CD4-positive, alpha-beta T cell treated with Interleukin-21 for 1 hour (primary cell): ENCODE measurements around the gene HSF4.

Source experiments
- DNase-seq: peaks from one replicate; pipeline ENCODE4 v3.0.0-alpha.2; 2020

HSF4 gene

DNA sequence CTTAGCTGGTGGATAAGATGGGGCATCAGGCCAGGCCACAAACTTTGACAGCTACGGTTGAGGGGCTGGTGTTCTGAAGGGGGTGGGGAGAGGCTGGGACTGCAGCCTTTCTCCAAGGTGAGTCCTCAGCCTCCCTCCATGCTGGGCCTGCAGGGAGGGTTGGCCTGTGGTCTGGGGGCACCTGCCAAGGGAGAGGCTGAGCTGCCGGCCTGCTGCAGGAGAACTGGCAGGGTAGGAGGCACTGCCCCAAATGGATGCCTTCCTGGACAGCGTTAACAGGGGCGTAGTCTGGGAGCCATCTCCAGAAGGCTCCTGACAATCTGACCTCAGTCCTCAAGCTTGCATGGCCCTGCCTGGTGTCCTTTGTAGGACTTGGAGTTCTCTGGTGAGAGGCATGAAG is 39.5 kb downstream of the HSF4 start:
- no peak for DNase-seq

DNA sequence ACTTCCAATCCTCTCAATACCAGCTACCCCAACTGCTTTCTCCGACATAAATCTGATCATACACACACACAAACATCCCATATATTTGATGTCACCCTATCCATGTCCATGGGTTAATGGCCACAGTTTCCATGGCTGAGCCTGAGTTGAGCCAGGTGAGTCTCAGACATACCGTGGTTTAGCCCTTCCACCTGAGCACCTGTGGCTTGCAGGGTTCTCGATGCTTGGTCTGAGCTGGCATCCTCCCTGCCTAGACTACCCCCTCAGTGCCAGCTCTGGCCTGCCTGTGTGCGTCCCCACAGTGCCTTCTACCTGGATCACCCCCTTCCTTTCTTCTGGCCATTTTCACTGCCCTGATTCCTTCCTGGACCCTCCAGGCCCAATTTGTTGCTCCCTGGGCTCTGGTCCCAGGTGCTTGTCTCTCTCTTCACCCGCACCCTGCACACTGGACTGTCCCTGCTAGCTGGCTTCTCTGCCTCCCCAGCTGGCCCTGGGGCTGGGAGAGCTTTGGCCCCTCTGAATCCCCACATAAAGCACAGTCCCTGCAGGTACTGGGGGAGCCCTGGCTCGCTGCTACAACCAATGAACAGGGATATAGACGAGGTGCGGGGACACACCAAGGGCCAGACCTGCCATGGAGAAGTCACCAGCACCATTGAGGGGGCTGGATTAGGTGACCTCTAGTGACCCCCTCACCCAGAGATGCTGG is 41.7 kb downstream of the HSF4 start:
- no peak for DNase-seq

DNA sequence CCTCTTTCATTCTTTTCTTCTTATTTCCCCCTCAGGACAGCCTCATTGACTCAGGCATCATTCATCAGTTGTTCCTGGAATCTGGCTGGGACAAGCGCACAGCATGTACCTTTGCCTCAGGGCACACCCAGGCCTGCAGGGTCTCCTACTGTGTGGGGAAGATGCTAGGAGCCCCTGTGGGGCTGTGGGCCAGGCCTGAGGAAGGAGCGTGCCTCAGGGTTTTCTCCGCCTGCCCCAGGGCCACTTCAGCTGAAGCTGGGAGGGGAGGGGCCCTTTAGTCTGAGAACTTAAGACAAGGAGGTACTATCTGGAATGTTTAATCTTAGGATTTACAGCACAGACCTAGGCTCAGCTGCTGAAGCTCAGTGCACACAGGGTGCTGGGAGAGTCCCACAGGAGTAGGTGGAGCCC is 42.3 kb downstream of the HSF4 start:
- DNase-seq, result no peak

DNA sequence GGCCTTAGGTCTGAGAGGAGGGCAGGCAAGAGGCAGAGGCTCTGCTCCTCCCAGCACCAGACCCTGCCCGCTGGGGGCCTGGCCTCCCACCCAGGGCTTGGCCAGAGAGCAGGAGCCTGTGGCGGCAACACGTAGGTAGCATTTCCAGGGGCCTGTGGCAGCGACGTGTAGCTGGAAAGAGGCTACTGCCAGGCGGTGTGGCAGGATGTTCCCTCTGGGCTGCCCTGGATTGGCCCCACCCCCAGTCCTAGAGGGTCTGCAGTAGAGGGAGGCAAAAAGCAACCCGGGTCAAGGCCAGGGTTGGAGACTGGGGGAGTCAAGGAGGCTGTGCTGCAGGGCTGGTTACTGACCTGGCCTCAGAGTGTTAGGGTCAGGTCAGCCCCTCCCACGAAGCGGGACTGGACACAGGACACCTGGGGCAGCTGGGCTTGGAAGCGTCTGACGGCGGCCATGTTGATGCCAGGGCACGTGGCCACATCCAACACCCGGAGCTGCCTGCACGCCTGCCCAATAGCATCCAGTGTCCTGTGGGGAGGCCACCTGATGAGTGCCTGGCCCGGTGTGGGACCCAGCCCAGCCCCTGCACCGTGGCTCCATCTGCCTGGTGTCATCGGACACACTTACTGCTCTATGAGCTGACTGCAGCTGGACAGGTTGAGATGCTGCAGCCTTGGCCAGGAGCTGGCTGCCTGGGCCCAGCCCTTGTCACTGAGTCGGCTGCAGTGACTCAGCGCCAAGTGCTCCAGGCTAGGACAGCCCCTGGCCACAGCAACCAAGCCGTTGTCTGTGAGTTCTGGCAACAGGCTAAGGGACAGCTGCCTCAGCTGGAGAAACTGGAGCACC is 42.9 kb downstream of the HSF4 start:
- DNase-seq, result no peak

DNA sequence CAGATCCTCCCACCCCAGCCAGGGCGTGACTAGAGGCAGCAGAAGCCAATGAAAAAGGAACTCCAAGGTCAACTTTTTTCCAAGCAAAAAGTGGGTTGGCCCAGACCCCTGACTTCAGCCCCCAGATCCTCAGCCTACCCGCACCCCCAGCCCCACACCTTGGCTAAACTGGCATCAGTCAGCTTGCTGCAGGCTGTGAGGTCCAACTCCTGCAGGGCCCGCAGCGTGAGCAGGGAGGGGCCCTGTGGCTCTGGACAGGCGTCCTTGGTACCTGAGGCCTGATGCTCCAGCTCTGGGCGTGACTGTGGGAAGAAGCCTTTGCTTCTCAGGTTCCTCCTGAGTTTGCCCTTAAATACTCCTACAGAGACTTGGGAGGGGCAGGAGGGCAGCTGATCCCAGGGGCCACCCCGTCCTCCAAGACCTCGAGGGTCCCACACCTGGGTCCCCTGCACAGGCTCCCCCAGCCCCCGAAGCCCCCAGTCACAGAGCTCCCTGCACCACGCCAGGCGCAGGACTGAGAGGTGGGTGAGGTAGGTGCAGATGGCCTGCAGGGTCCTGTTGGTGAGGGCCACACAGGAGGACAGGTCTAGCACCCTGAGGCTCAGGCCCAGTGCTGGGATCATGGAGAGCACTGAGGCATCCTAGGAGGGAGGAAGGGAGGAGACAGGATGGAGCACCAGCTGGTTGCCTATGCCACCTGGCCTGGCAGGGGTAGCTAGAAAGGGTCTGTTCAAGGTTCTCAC is 43.8 kb downstream of the HSF4 start:
- DNase-seq, result no peak

DNA sequence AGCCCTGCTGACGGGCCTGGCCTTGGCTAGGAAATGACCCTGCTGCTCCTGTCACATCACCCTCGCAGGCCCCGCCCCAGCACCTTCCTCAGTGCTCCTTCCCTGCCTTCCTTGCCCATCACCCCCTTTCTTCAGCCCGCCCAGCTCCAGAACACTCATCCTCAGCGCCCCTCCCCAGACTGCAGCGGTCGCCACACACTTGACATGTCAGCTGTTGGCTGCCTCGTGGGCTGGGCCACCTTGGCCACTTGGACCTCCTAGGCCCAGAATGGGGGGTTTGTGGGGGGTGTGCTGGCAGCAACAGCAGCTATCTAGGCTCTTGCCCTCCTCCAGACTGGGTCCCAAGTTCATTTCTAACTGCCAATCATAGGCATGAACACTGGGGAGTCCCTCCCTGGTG is 45.0 kb downstream of the HSF4 start:
- no peak for DNase-seq

DNA sequence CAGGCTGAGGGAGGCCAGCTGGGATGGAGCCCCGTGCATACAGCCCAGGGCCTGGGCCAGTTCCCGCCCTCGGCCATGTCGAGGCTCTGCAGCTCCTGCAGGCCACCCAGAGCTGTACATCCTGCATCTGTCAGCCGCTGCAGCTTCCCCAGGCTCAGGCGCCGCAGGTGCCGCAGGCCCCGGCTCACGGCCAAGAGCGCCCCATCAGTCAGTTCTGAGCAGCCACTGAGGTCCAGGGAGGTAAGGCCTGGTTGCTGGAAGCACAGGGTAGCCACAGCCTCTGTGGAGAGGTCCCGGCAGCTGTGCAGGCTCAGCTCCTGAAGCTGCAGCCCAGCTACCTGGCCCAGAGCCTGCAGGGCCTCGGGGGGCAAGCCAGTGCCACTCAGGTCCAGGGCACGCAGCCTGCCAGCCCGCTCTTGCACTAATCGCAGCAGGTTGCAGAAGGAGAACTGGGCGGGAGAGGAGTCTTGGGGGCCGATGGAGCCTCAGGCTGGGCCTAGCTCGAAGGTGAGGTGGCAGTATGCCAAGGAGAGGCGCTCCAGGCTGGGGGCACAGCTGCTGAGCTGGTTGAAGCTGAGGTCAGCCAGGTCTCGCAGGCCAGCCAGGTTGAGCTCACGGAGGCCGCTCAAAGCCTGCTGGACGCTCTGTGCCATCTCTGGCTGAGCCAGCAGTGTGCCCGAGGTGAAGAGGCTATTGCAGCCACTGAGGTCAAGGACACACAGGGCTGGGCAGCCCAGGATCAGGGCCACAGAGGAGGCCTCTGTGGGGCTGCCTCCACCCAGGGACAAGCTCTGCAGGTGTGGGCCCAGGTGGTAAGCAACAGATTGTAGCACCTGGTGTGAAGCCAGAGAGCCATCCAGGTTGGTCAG is 45.8 kb downstream of the HSF4 start:
- no peak for DNase-seq

DNA sequence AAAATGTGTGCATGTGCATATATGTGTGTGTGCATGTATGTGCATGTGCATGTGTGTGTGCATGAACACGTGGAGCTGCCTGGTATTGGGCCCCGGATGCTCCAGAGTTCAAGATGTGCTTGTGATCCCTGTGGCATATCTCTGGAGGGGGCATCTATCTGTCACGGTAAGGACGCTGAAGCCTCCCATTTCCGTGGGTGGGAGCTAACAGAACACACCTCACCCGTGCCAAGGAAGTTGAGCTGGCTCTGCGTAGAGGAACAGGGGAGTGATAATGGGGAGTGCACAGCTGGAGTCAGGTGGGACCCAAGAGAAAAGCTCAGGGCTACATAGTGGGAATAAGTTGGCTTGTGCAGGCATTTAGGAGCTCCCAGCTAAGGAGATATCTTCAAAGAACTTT is 47.1 kb downstream of the HSF4 start:
- DNase-seq, result no peak

DNA sequence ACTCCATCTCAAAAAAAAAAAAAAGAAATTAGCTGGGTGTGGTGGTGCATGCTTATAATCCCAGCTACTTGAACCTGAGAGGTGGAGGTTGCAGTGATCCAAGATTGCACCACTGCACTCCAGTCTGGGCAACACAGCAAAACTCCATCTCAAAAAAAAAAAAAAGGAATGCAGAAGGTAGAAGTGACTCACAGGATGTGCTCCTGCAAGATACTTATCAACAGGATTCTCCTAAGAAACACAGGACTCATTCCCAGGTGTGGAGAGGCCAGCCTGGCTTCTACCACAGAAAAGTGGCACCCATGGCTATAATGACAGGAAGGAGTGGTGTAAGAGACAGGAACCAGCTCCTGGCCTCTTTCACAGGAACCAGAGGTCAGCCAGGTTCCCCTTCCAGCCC is 48.2 kb downstream of the HSF4 start:
- DNase-seq, result no peak

DNA sequence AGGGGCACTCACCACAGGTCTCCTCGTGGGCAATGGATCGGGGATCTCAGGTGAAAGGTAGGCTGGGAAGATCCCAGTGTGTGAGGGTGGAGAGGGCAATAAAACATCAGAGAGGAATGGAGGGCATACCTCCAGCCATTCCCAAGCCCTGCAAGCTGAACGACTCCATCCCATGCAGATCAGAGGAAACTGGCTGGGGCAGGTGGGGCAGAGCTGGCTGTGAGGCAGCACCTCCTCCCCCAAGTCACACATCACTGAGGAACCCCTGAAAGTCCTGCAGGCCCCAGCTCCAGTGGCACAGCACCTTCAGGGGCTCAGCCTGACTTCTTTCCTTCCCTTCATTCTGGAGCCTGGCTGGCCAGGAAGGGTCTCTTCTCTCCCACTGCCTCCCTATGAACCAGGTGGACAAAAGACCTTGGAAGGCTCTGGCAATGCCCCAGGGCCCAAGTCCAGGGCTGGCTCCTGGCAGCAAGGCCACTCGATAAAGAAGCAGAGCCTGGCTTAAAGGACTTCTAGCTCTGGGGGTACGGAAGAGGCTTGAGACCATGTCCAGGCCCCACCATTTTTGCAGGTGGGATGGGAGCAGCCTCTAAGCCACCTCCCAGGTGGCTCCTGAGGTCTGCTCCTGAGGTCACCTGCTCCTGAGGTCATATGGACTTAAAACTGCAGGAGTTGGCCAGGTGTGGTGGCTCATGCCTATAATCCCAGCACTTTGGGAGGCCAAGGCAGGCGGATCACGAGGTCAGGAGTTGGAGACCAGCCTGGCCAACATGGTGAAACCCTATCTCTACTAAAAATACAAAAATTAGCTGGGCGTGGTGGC is 48.9 kb downstream of the HSF4 start:
- DNase-seq, result no peak

DNA sequence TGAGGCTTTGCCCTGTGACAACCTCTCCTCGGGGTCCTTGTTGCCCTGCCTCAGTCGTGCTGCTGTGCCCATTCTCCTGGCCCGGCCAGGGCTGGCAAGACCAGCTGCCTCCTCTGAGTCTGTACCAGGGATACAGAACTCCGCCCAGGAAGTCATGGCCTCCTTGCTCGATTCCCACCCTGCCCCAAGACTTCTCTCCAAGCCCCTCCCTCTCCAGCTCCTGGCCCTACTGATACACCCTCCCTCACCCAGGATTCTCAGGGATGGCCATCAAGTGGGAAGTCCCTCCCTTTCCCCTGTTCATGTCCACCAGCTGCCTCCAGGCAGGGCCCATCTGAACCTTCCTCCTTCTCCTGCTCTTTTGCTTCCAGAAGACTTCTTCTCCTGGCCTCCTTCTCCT is 51.2 kb downstream of the HSF4 start:
- no peak for DNase-seq

DNA sequence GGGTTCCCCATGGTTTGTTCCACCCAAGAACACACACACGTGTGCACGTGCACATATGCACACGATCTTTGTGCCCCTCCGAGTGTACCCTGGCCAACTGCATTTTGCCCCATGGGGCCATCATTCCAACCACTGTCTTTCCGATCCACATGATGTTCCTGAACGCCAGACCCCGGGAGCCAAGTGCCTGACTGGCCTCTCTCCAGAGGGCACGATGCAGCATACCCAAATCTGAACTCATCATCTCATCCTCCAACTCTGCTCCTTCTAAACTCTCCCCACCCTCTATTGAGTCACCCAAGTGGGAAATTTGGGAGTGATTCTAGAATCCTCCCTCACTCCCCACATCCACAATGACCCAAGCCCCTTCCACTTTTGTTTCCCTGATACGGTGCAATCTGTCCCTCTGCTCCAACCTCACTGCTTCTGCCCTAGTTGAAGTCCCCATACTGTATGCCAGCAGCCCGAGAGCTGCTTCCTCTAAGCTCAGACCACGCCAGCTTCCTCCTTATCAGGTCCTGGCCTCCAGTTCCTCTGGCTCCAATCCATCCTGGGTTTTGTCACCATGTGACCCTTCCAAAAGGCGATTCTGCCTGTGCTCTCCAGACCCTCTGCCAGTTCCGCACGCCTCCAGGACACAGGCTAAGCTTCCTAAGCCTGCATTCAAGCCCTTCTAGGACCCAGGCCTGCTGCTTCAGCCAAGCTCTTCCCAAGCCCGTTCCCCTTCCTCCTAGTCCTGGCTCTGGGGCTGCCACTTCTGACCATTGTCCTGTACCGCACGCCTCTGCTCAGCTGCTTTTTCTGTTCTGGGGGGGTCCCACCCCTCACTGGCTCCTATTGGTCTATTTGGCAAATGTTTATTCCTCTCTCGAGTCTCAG is 52.3 kb downstream of the HSF4 start:
- no peak for DNase-seq
